RPMI8226 (cell line): ENCODE measurements around the gene GLRA1.
"Not testable (repeated sequence)": the region's sequence is repeated elsewhere in the genome, so short reads cannot be mapped to it uniquely, and the experiment has no call there.

ENCODE experiments used
- DNase-seq: peaks from one replicate; pipeline ENCODE4 v3.0.0-alpha.2; 2015

The GLRA1 gene

DNA sequence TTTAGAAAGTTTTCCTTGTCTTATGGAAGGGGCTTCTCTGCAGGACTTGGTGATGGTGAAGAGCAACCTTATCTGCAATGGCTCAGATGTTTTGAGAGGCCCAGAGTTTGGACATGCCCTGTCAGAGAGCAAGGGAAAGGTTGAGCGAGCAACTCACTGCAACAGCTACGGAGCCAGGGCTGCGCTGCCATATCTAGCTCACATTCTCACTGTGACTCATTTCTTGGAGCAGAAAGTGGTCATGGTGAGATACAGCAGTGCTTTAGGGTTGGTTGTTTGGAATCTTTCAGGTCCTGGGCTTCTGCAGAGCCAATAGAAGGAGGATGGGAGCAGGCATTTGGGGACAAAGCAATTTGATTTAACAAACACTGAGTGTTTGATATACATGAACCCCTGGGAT is 12.3 kb downstream of the GLRA1 start:
- no peak for DNase-seq

DNA sequence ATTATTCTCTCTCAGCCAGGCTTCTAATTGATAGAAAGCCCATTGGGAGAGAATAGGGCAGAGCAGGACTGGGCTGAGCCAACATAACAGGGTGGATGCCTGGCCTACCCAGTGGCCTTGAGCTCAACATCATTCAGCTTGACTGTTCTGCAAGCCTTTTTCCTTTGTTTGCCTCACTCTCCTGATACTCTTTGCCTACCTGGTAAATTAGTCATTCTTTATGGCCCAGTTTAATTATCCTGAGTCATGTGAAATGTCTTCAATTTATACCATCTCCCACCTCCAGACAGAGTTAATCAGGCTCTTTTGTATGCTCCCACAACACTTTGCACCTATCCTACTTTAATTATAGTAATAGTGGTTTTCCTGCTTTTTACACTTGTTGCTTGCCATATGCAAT is 13.6 kb downstream of the GLRA1 start:
- DNase-seq: no peak

DNA sequence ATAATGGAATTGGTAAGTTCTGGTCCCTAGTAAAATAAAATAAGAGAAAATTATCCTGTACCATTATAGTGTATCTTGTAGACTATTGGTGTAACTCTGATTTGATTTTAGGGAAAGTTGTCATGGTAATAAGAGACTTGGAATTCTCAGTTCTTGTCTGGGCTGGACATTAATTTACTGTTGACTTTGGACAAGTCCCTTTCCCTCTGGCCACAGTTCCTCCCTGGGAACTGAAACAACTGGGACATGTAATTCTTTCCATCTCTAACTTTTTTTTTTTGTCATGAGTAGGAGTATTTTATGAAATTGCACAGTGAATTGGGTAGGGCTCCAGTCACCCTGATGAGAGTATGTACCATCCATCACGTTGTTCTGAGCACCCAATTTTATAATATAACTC is 15.0 kb downstream of the GLRA1 start:
- DNase-seq: no peak

DNA sequence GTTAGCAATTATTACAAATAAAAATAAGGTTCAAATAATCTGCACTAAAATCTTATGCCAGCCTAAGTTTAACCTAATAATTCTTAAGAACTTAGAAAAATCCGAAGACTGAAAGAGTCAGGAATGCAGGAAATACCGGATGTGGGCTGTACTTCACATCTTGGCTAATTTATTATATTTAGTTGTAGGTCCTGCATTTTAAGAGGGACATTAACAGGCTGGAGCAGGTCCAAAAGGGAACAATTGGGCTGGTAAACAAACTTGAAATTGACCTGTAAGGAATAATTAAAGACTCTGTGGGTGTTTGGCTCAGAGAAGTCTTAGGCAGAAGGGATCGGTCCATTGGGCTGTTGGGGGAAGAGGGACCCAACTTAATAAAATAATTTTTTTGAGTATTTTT is 18.4 kb downstream of the GLRA1 start:
- no peak for DNase-seq

DNA sequence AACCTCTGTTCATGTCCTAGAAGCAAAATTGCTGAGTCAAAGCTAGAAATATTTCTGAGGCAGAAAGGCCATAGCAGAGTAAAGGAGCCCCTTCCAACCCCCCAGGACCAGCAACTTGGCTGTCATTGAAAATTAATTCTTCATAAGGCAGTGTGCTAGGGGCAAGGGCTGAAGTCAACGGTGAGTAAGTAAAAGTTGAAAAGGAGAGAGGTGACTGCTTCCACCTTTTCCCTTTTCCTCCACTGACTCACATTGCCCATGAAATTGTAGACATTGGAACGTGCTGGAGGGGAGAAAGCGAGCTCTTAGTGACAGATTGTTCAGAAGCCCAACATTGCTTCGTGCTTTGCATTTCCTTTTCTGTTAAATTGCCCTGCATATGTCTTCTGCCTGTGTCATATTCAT is 19.1 kb downstream of the GLRA1 start:
- DNase-seq: no peak

DNA sequence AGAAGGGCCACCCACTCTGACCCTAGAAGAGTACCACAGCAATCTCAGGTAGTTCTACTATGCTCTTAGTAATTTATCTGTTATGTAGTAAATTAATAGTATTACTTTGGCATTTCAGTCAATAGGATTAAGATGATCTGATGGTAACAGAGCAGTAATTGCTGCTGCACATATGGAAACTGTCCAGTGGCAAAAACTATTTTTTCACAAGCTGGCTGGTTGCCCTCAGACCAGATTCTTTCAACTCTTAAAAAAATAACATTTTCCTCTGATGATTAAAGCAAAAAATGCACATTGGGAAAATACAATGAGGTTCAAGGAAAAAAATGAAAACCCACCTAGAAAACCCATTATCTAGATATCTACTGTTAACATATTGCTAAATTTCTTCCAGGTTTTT is 19.7 kb downstream of the GLRA1 start:
- DNase-seq: no peak

DNA sequence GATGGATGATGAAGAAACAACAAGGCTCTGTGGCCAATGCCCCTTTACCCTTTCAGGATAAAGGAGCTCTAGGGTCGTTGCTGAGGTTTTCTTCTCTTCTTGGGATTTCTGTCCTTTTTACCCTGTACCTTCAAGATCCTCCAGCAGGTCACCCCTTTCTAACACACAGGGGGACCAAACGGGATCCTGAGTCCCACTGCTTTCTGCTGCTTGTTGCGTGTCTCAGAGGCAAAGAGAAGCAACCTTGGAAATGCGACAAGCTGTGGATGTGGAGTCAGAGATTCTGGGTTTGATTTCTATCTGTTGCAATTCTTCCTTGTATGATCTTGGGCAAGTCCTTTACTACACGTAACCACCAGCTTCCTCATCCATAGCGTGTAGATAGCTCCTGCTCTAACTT is 20.5 kb downstream of the GLRA1 start:
- no peak for DNase-seq

DNA sequence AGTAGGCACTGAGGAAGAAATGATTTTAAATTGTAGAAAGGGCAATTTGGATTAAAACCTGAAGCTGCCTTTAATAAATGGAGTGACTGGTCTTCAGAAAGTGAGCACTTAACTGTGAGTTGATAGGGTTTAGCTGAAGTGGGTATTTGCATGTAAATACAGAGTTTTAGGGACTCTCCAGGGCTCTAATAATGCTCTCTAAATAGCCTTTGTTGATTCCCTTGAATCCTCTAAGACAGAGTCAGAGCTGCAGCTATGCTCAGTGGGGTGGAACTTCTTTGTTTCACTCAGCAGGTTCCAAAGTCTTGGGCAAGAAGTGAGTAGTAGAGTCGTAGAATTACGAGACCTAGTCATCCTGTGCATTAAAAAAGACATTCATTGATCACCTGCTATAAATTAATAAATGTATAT is 21.4 kb downstream of the GLRA1 start:
- no peak for DNase-seq

DNA sequence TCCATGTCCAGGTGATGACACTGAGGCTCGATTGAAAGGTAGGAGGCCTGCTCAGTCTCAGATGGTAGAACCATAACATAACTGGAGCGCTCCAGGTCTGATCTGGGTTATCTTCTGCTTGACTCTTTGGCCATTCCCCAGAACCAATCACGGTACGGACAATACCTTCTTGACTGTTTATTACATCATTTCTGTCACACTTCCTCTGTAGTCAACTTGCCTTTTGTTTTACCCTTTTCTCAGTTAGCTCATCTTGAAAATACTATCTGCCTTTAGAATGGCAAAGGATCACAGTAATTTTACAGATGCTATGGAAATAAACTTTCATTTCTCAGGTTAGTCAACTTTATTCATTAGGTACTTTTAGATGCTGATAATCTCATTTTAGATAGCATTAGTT is 22.4 kb downstream of the GLRA1 start:
- DNase-seq: no peak

DNA sequence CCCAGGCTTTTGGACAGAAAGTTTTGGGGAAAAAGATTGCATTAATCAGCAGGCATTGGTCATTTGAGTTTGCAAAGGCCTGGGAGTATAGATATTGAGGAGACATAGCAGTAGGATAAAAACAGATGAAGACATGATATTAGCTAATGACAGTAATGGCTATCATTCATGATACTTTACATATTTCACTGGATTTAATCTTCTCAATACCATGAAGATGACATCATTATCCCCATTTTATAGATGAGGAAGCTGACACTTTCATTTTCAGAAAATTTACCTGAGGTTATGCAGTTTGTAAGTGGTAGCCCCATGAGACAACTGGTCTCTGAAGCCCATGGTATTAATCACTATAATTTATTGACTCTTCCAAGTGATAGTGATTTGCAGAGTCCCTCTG is 23.0 kb downstream of the GLRA1 start:
- no peak for DNase-seq

DNA sequence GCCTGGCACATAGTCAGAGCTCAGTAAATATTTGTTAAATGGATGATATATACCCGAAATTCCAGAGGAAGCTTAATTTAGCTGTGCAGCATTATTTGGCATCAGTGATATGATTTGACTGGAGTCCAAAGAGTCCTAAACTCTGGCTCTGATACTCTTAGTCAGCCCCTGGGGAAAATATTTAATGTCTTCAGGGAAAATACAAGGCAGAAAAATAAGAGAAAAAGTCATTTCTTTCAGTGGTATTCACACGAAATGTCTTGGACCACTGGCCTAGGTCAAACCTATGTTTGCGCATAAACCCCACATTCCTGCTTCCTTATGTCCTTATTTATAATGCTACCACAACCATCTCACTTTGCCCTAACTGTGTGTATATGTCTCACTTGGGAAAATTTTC is 23.8 kb downstream of the GLRA1 start:
- no peak for DNase-seq

DNA sequence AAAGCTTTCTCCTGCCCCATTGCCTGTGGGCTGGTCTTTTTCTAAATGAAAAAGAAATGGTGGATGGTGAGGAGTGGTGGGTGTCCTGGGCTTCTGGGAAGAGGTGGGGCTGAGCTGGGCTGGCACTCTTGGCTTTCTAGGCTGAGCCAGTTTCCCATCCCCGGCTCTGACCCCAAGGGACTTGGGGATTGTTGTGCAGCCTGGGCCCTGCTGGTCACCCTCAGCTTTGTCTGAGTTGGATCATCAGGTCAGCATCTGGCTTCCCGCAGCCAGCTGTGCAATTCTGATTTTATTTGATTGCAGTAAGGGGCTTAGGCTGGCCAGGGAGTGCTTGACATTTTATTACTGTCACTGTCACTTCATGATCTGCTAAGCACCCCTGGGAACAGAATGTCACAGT is 25.3 kb downstream of the GLRA1 start:
- no peak for DNase-seq

DNA sequence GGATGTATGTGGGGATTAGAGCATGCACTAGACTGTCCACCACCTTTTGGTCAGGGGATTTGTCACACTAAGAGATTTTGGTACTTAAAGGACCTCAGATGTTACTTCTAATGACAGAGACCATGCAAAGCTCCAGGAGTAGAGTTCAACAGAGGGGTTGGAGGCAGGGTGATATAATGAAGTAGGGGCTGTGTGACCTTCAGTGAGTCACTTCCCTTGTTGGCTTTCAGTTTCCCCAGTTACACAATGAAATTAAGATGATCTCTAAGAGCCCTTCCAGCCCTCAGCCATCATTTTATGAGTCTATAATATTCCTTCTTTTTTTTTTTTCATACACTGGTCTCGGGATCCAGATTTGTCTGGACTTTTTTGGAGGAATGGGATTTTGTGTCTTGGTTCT is 26.8 kb downstream of the GLRA1 start:
- DNase-seq: no peak

DNA sequence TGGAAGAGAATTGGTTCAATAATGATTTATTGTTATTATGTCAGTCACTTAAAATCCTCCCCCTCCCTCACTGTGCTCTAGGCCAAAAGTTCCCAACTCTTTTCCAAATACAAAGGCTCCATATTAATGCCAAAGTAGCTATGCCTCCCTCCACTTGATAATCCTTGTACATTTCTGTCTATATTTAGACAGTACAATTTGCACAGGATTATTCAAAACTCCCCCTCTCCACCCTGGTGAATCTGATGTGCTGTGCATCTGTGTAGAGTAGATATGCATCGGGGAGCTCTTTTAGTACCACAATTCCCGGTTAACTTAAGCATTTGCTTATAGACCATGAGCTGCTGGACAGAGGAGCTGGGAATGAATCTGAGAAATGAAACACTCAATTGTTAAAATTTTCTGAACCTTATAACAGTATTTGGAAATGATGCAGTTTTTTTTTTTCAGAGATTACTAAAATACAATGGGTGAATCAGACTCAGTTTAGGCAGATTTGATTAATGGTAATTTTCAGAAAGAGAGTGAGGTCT is 27.6 kb downstream of the GLRA1 start:
- no peak for DNase-seq

DNA sequence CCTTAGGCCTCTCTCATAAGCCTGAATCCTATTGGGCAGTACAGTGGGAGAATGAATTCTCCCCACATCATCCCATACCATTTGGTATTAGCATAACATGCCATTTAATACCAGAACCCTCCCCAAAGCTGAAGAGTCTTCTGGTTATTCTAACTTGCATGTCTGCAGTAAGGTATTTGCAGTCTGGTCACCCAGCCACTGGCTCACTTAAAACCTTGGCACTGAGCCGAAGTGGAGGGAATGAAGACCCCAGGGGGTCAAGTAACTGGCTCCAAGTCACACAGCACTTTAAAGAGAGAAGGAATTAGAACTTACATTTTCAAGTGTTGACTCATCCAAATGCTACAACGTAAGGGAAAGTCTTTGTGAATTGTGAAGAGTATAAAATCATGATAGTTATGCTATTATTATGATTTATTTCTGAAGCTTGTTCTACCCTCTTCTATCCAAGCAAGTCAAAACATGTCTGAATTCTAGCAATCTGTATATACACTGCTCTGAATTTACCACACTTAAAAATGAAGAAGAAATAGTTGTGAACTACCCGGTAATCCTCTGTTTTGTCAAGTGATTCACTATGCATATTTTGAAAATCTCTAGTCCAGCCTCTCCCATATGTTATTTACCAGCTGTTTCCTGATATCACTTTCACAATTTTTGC is 28.5 kb downstream of the GLRA1 start:
- DNase-seq: no peak

DNA sequence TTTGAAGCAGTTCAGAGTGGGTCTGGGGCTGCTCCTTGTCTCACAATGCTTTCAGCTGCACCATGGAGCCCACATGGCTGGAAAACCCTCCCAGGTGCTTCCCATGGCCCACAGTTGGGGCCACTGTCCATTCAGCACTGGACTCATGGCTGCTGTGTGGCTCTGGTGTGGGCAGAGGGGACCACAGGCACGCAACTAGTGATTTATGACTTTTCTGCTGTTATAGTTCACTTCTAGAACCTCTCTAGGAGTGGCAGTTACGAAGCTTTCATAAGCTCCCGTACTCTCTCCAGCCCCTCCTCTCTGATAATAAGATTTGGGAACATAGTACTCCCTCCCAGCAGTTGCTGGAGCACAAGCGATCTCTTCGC is 29.0 kb downstream of the GLRA1 start:
- no peak for DNase-seq

DNA sequence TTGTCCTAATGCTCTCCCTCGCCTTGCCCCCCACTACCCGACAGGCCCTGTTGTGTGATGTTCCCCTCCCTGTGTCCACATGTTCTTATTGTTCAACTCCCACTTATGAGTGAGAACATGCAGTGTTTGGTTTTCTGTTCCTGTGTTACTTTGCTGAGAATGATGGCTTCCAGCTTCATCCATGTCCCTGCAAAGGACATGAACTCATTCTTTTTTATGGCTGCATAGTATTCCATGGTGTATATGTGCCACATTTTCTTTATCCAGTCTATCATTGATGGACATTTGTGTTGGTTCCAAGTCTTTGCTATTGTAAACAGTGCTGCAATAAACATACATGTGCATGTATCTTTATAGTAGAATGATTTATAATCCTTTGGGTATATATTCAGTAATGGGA is 31.2 kb downstream of the GLRA1 start:
- DNase-seq: not testable (repeated sequence)

DNA sequence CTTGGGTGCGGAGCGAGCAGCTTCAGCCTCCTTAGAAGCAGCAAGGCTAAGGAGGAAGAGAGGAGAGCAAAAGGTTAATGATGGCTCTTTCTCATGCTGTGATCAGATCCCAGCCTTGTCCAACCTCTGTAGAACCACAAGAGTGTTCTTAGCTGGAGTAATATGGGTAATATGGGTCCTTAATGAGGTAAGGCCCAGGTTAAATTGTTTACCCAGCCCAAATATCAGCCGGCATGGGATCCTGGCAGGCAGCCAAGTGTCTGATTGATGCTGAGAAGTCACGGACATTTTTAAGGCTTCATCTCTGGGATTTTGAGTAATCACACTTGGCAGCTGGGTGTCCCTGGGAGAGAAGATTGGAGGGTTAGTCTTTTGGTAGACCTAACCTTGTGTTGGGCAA is 32.3 kb downstream of the GLRA1 start:
- no peak for DNase-seq

DNA sequence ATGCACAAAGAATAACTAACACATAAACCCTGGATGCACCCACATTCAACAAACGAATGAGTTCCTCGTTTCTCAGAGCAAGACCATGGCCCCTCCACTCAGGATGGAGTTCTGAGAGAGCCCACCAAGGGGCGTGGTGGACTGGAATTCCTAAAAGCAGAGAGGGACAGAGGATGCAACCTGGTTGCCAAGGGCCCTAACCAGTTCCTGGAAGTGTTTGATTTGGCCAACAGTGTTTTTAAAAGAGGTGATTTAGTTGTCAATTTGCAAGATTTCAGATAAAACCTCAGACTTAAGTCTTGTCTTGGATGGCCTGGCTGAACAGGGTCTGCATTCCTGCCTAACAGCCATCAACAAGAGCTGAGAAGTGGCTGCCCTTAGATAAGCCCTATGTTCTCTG is 34.4 kb downstream of the GLRA1 start:
- no peak for DNase-seq

DNA sequence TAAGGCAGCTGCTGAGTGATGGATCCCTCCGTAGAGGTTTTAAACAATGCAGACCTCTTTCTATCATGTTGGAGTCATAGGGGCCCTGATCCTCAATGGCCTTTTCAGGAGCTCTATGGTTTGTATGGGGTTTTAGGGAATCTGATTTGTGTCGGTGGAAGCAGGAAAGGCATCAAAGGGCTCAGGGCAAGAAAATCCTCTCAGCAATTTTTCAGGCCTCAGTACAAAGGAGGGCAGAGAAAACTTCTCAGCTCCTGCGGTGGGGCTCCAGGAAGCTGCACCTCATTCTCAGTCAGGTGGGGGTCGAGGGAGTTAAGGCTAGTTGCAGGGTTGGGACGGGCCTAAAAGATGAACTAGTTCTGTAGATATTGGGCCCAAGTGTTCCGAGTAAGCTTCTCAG is 35.0 kb downstream of the GLRA1 start:
- no peak for DNase-seq

DNA sequence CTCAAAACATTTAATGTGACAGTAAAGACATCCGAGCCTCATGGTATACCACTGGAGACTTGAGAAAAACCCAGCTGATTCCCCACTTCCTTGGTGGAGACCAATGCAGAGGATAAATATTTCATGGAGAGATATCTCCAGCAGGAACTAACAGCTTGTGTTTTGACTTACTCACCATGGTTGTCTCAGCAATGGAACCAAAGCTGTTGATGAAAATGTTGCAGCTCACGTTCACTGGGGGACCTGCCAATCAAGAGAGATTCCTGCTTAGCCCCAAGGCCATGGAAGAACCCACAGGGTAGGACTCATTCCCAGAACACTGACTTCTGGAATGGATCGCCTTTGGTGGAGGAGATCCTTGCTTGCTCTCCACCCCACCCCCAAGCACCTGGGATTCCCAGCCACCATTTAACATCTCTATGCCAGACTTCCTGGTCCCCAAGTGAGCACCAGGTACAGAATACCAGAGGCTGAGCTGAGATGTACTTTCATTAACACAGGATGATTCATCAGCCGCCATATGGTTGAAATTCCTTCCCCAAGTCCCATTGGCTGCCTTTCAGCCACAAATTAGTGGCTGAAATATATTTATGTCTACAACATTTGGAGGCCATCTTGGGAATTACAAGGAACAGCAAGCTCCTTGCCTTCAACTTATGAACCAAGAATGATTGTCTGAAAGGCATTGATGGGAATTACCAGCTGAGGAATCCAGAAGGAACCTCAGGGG is 37.9 kb downstream of the GLRA1 start:
- no peak for DNase-seq

DNA sequence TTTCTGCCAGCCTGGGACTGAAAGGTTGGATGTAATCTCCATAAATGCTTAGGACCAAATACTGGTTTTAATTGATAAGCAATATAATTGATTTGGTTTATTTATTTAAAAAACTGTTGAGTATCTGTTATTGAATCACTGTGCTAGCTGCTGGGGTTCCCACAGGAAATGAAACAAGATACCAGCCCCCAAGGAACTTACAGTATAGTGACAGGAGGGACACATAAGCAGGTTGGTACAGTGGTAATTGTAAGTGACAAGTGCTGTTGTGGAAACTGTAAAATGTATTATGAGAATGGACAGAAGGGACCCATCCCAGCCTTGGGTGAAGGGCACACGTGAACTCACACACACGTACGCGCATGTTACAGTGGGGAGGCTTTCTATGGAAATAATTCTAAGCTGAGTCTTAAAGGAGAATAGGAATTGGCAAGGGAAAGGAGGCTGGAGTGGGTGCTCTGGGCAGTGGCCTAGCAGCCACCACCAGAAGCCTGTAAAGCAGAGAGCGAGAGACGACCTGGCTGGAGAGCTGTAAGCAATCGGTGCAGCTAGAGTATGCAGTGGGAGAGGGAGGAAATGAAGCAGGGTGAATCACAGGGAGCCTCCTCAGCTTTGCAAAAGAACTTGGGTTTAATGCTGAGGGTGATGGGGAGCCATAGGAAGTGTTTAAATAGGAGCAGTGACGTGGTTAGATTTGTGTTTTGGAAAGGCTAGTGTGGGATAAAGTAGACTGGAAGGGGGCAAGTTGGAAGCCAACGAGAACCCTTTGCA is 39.3 kb downstream of the GLRA1 start:
- no peak for DNase-seq

DNA sequence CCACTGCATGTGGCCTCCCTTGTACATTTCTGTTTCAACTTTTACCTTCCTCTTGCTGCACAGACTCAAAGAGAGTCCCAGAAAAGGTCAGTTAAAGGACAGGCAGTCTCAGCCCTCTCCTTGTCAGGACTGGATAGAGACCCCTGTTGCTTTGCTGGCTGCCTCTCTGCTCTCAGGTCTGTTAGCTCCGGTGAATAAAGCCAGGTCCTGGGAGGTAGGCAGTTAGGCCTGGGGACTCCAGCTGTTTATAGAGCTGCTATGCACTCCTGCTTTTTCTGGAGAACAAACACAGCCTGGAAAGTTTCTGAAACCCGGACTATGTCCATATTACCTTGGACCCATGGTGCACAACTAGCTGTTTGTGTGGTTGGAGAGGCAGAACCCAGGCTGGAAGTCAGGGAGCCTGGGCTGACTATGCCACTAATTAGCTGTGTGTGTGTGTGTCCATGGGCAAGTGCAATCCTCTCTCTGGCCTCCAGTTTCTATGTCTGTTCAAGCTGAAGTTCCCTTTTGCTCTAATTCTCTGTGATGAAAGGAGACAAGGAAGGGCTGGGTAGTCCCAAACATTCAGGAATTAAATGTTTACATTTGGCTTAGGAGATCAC is 42.9 kb downstream of the GLRA1 start:
- no peak for DNase-seq

DNA sequence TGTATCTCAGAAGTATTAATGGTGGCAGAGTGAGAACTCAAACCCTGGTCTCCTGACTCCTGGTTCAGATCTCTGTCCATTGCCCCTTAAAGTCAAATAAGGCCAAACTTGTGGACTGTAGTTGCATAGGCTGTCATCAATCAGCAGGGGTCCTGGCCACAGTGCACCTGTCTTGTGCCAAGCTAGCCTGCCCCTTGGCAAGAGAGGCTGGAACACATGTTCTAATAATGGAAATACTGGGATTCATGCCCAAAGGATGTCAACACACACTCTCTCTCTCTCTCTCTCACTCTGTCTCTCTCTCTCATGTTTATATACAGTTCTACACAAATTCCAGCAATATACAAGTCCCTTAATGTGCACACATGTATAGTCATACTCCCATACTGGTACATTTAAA is 44.3 kb downstream of the GLRA1 start:
- DNase-seq: no peak
